ENCODE results near the gene ITGAD. TPM values are rescaled to one million over a fixed set of nuclear protein-coding genes. Genes with fewer than 3 reads are reported as not detected.

ITGAD gene
- 0.10 TPM for total RNA-seq

GRCh38 chr16:31393056-31393455, at the start of gene ITGAD:
Gene ITGAD (plus strand): TSS chr16:31393335. CDS start chr16:31393361, 26 bp downstream.
- DNase-seq: no peak

- DNase-seq: no peak
Measured at GRCh38 chr16:31344712-31345111, 48.4 kb upstream of the ITGAD start.

- DNase-seq: no peak
Measured at GRCh38 chr16:31347445-31347844, 45.7 kb upstream of the ITGAD start.

- no peak for DNase-seq
Measured at GRCh38 chr16:31348579-31348978, 44.6 kb upstream of the ITGAD start.

- DNase-seq: no peak
Measured at GRCh38 chr16:31350275-31351005, 42.7 kb upstream of the ITGAD start.

GRCh38 chr16:31351246-31351941, 41.7 kb upstream of the ITGAD start:
- DNase-seq: no peak

GRCh38 chr16:31351942-31352325, 41.2 kb upstream of the ITGAD start:
- no peak for DNase-seq

- DNase-seq: no peak
Measured at GRCh38 chr16:31352376-31353115, 40.6 kb upstream of the ITGAD start.

- DNase-seq: no peak
Measured at GRCh38 chr16:31354394-31355291, 38.5 kb upstream of the ITGAD start, which contains the start of gene ITGAX. Gene ITGAX (plus strand): TSS chr16:31355176. CDS start chr16:31355255, 79 bp downstream.

GRCh38 chr16:31355431-31356100, 37.6 kb upstream of the ITGAD start:
- no peak for DNase-seq

- DNase-seq: no peak
Measured at GRCh38 chr16:31356566-31357323, 36.4 kb upstream of the ITGAD start.

- DNase-seq: no peak
Measured at GRCh38 chr16:31357324-31358109, 35.6 kb upstream of the ITGAD start.

GRCh38 chr16:31360251-31360650, 32.9 kb upstream of the ITGAD start:
- DNase-seq: no peak

- DNase-seq: no peak
Measured at GRCh38 chr16:31361201-31362110, 31.7 kb upstream of the ITGAD start.

GRCh38 chr16:31362476-31363405, 30.4 kb upstream of the ITGAD start:
- no peak for DNase-seq

- no peak for DNase-seq
Measured at GRCh38 chr16:31363721-31364120, 29.4 kb upstream of the ITGAD start.

GRCh38 chr16:31364421-31364820, 28.7 kb upstream of the ITGAD start:
- no peak for DNase-seq
